ENCODE results near the gene GDF2. TPM values are rescaled to one million over a fixed set of nuclear protein-coding genes. Genes with fewer than 3 reads are reported as not detected.

The GDF2 gene
- total RNA-seq, 1 experiment from 2014 or later = not detected

- peaks cover 22% of the 10 kb centered on the region for H3K4me1 ChIP-seq
- H3K36me3 ChIP-seq (ENCODE audit: control insufficient read depth, insufficient read depth, low read length) = no peaks in the 10 kb centered on the region
- POLR2A ChIA-PET = no interaction called here
- CTCF ChIA-PET = no interaction called here
- no TSS peak for BruUV-seq (replicated peaks)
- Mint-ChIP-seq H3K27ac (ENCODE audit: unreplicated experiment) (no peak overlapping the region), H3K4me1 (ENCODE audit: low read depth, unreplicated experiment) (peaks cover 27% of the 10 kb centered on the region), H3K36me3 (ENCODE audit: insufficient read depth, unreplicated experiment) (no peaks in the 10 kb centered on the region), H3K4me3 (ENCODE audit: unreplicated experiment) (no peak overlapping the region), H3K9me3 (ENCODE audit: unreplicated experiment) (no peaks in the 10 kb centered on the region), H3K27me3 (ENCODE audit: insufficient read depth, unreplicated experiment) (peaks cover 8% of the 10 kb centered on the region)
- H3K27me3 ChIP-seq (replicated peaks; ENCODE audit: control insufficient read depth, insufficient read depth, low read length) = no peaks in the 10 kb centered on the region
- intact Hi-C loops (cut with micrococcal nuclease; ENCODE audit: unreplicated experiment) = no loop called here
- DNase-seq = no peak
- no peaks in the 10 kb centered on the region for H3K9me3 ChIP-seq
- H3K4me3 ChIP-seq (ENCODE audit: low read depth, low read length) = no peak overlapping the region
- no peak for TF ChIP-seq CTCF (IDR thresholded peaks at IDR 0.05; ENCODE audit: insufficient read depth in 1 of 2, low read depth in 1 of 2, low read length in 1 of 2, severe bottlenecking in 1 of 2, unreplicated experiment in 1 of 2)
These were observed 54.4 kb downstream of the GDF2 start for GRCh38 chr10:47376522-47377220.

Other genes with a start within 250 kb of the GDF2 start
- not detected in 2 replicates for gene GDF10, start 22.3 kb upstream of the GDF2 start, total RNA-seq (2022)
- not detected in 2 replicates for gene RBP3, start 25.9 kb downstream of the GDF2 start, total RNA-seq (2022)
- 5.6 and 8.7 TPM in 2 replicates for gene ZNF488, start 61.8 kb downstream of the GDF2 start, total RNA-seq (2022)
- 14.1 and 20.9 TPM in 2 replicates for gene ANXA8, start 161.7 kb downstream of the GDF2 start, total RNA-seq (2022)
- not detected in 2 replicates for gene FAM25G, start 169.2 kb downstream of the GDF2 start, total RNA-seq (2022)
- 20.7 and 26.1 TPM in 2 replicates for gene AGAP9, start 201.2 kb downstream of the GDF2 start, total RNA-seq (2022)